Endothelial cell of umbilical vein (primary cell): ENCODE data around the gene VEGFC. TPM values are rescaled to one million over a fixed set of nuclear protein-coding genes. Genes with fewer than 3 reads are reported as not detected.

Experiments used
- BruUV-seq: library from RNA; stranded (reverse); fragments of 400-500 nt; replicated peaks from 2 replicates; lab custom pipeline; 2021; lab: Mats Ljungman, UMichigan
- CTCF ChIA-PET: fragments of 300-600, 350-600 bp; sonication (Branson Sonifier 250); formaldehyde crosslinking; loops from one replicate; lab custom pipeline; 2021; ENCODE audit warnings: antibody characterized with exemption, inconsistent platforms; lab: Charles Lee
- POLR2A ChIA-PET: fragments of 300-600, 350-600 bp; sonication (Branson Sonifier 250); formaldehyde crosslinking; loops from one replicate; lab custom pipeline; 2021; ENCODE audit warnings: antibody characterized with exemption, inconsistent platforms; lab: Charles Lee
- DNase-seq: peaks from one replicate; pipeline ENCODE4 v3.0.0-alpha.2; 2011; ENCODE audit warnings: low read depth, low spot score
- FAIRE-seq: peaks from 2 replicates; lab custom pipeline; 2011; peaks lifted over from hg19 to GRCh38; lab: Jason Lieb, UNC
- H2AFZ ChIP-seq: 2 replicates; pipeline ENCODE4 v1.6.0; 2012; ENCODE audit warnings: low read depth, low read length, control low read depth, inconsistent platforms
- H3K27ac ChIP-seq: 2 replicates; pipeline ENCODE4 v1.5.1; 2011; ENCODE audit warnings: low read depth, mild to moderate bottlenecking, control low read depth, low read length, moderate library complexity; ENCODE audit not compliant: insufficient read depth
- H3K27me3 ChIP-seq, 2 experiments: 2 replicates each; pipeline versions ENCODE4 v1.6.0 to v1.6.1; 2011; ENCODE audit warnings: low read length in 2 of 2, mixed read lengths in 1 of 2; ENCODE audit not compliant: control insufficient read depth in 2 of 2, insufficient read depth in 2 of 2
- H3K36me3 ChIP-seq, 2 experiments: 2 replicates in 1 of 2; 3 replicates in 1 of 2; pipeline ENCODE4 v1.5.1; 2011; ENCODE audit warnings: low read length in 2 of 2, mild to moderate bottlenecking in 1 of 2, moderate library complexity in 1 of 2; ENCODE audit not compliant: control insufficient read depth in 2 of 2, insufficient read depth in 2 of 2; ENCODE audit errors: extremely low read depth in 1 of 2
- H3K4me1 ChIP-seq: 3 replicates; pipeline ENCODE4 v1.5.1; 2011; ENCODE audit warnings: mild to moderate bottlenecking, low read length; ENCODE audit not compliant: control insufficient read depth, insufficient read depth; ENCODE audit errors: extremely low read depth
- H3K4me2 ChIP-seq: 2 replicates; pipeline ENCODE4 v1.6.1; 2011; ENCODE audit warnings: low read length, control low read depth, mixed read lengths; ENCODE audit not compliant: insufficient read depth
- H3K4me3 ChIP-seq, 3 experiments: fragments of 200-600 bp in 1 of 3; sonication (generic), shearing (Covaris generic) in 1 of 3; replicated peaks in 1 of 3; 2 replicates each; pipeline ENCODE4 v1.5.1; 2011 to 2016; ENCODE audit warnings: control low read depth in 3 of 3, low read length in 3 of 3, mild to moderate bottlenecking in 2 of 3, inconsistent platforms in 1 of 3, low read depth in 1 of 3, moderate library complexity in 1 of 3; ENCODE audit not compliant: insufficient read depth in 1 of 3
- H3K79me2 ChIP-seq: 2 replicates; pipeline ENCODE4 v1.6.0; 2012; ENCODE audit warnings: low read length, inconsistent platforms; ENCODE audit not compliant: control insufficient read depth, insufficient read depth
- H3K9ac ChIP-seq: replicated peaks from 2 replicates; pipeline ENCODE3; 2011; ENCODE audit warnings: low read length, control low read depth; ENCODE audit not compliant: insufficient read depth; ENCODE audit errors: extremely low read depth
- H3K9me1 ChIP-seq: replicated peaks from 3 replicates; pipeline ENCODE4 v1.6.0; 2011; ENCODE audit warnings: mild to moderate bottlenecking, low read length; ENCODE audit not compliant: control insufficient read depth, insufficient read depth; ENCODE audit errors: extremely low read depth
- H3K9me3 ChIP-seq: replicated peaks from 2 replicates; pipeline ENCODE4 v1.5.1; 2012; ENCODE audit warnings: low read length, inconsistent platforms; ENCODE audit not compliant: control insufficient read depth, insufficient read depth
- H4K20me1 ChIP-seq: replicated peaks from 2 replicates; pipeline ENCODE3; 2011; ENCODE audit warnings: mild to moderate bottlenecking, low read length; ENCODE audit not compliant: control insufficient read depth, insufficient read depth; ENCODE audit errors: extremely low read depth
- CTCF ChIP-seq, 2 donors: IDR thresholded peaks; 1 replicate in 1 of 2; 2 replicates in 1 of 2; pipeline ENCODE4 v1.5.1; 2011; ENCODE audit warnings: low read length in 2 of 2, mild to moderate bottlenecking in 2 of 2, moderate library complexity in 2 of 2, control low read depth in 1 of 2, inconsistent platforms in 1 of 2, low read depth in 1 of 2; ENCODE audit not compliant: insufficient read depth in 1 of 2; ENCODE audit errors: extremely low read depth in 1 of 2
- FOS ChIP-seq: IDR thresholded peaks from 2 replicates; pipeline ENCODE4 v1.6.1; 2011; ENCODE audit warnings: mild to moderate bottlenecking, low read length, moderate library complexity, borderline replicate concordance; ENCODE audit not compliant: insufficient read depth
- GATA2 ChIP-seq: IDR thresholded peaks from 2 replicates; pipeline ENCODE4 v1.7.0; 2011; ENCODE audit warnings: low read depth, mild to moderate bottlenecking, moderate library complexity, mixed read lengths, low read length; ENCODE audit not compliant: insufficient read length, insufficient read depth
- JUN ChIP-seq: IDR thresholded peaks from 2 replicates; pipeline ENCODE4 v1.6.1; 2011; ENCODE audit warnings: borderline replicate concordance, low read depth; ENCODE audit not compliant: insufficient read length, insufficient read depth
- POLR2AphosphoS5 ChIP-seq: IDR thresholded peaks from 2 replicates; pipeline ENCODE4 v1.6.1; 2012; ENCODE audit warnings: low read depth, mild to moderate bottlenecking, control low read depth, low read length, moderate library complexity; ENCODE audit not compliant: insufficient read depth
- dilution Hi-C: fragments of 300-500 bp; cut with MboI; formaldehyde crosslinking; loops from one replicate; pipeline ENCODE4 v1.15.0; 2019; ENCODE audit warnings: low sequenced_read_pairs; ENCODE audit not compliant: extremely low pct_ligation_motif_present
- intact Hi-C: fragments of 100-400 bp; cut with micrococcal nuclease; formaldehyde crosslinking; loops from one replicate; pipeline ENCODE4 v1.10.0; 2022
- polyA plus RNA-seq, 4 experiments: library from polyadenylated mRNA; depleted of rRNA in 3 of 4; stranded (reverse) in 3 of 4; unstranded in 1 of 4; fragments of >200 nt; gene quantifications; 2 replicates each; pipeline versions ENCODE4 v1.2.1 to v1.2.3, GENCODE V29; 2011 to 2012; ENCODE audit warnings: missing spikeins in 1 of 4
- total RNA-seq: library from RNA; stranded (reverse); gene quantifications from 2 replicates; pipeline ENCODE4 v1.2.3, GENCODE V29; 2021
- TF ChIP-seq, protein P1 (sequence below): IDR thresholded peaks from 2 replicates; pipeline ENCODE4 v1.6.1; 2011; ENCODE audit not compliant: insufficient read depth, insufficient read length

VEGFC gene
- total and polyA plus RNA-seq, 2 donors (not counting 3 experiments of a cell fraction or from before 2014, with no cell fraction given) = 20.4 to 34.9 TPM

DNA sequence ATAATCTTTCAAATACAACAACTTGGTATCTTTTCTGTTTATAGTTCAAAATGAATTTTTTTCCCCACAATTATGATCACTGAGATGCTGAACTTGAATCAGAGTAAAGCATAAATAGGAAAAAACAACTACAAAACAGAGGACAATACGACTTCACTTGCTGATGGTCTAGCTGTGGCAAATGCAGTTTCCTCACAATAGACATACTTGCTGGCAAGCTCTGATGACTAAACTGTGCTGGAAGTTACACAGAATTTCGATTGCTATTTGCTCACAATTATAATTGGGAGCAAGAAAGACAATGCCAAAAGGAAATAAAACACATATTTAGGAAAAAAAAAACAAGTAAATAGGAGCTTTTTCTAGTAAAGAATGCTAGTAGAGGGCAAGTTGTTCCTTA is 14.7 kb downstream of the VEGFC start:
- H3K27ac ChIP-seq = peak overlapping the region; percentile 80
- H3K9ac ChIP-seq = peak overlapping the region; percentile 32
- DNase-seq = peak; percentile 65
- TF ChIP-seq POLR2AphosphoS5 (peak; percentile 11), JUN (no peak)
- H3K9me3 ChIP-seq = no peaks in the 10 kb centered on the region
- FAIRE-seq = peak; percentile 68
- H3K4me2 ChIP-seq = peak overlapping the region; percentile 49
- peaks cover 51% of the 10 kb centered on the region for H3K4me1 ChIP-seq
- no peaks in the 10 kb centered on the region for H4K20me1 ChIP-seq
- H3K79me2 ChIP-seq = peaks cover 96% of the 10 kb centered on the region
- H2AFZ ChIP-seq = no peak overlapping the region
- dilution Hi-C loops = no loop called here
- ChIA-PET CTCF (interaction anchor here (1.3 to 2.4 kb wide), 4 partner anchors 8 to 269 kb away, joined by 3 to 20 read pairs (median 4); no protein-coding TSS in a partner anchor), POLR2A (interaction anchor here (0.6 kb wide), 1 partner anchor 182 kb away, joined by 3 read pairs; no protein-coding TSS in a partner anchor)
- H3K36me3 ChIP-seq = no peaks in the 10 kb centered on the region
- intact Hi-C loops = no loop called here
- no peaks in the 10 kb centered on the region for H3K27me3 ChIP-seq
- no peaks in the 10 kb centered on the region for H3K9me1 ChIP-seq
- H3K4me3 ChIP-seq = no peak overlapping the region
- BruUV-seq = no TSS peak

DNA sequence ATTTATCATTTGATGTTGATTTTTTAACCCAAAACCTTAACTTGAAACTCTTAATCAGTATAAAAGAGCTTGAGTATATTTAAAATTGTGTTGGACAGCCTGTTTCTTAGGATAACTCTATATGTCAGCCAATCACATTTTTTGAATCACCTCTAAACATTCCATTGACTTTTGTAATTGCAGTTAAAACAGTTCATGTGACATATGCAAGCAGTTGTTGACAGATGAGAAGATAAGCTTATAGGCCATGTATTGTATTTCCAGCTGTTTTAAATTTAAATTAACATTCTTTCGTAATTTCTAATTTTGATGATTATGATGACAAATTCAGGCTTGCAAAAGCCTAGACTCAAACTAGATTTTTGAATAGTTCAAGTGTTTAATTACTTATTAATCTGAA is 17.4 kb downstream of the VEGFC start:
- no peak for DNase-seq
- H3K27me3 ChIP-seq = no peaks in the 10 kb centered on the region
- intact Hi-C loops = no loop called here
- H3K4me2 ChIP-seq = peak overlapping the region; percentile 15
- H3K4me3 ChIP-seq = no peak overlapping the region
- dilution Hi-C loops = no loop called here
- H2AFZ ChIP-seq = no peak overlapping the region
- H3K9me1 ChIP-seq = no peaks in the 10 kb centered on the region
- no peak for FAIRE-seq
- POLR2A ChIA-PET = no interaction called here
- no peaks in the 10 kb centered on the region for H3K9me3 ChIP-seq
- no peak overlapping the region for H3K9ac ChIP-seq
- H4K20me1 ChIP-seq = peaks cover 1% of the 10 kb centered on the region
- peaks cover 34% of the 10 kb centered on the region for H3K4me1 ChIP-seq
- CTCF ChIA-PET = interaction anchor here (0.8 to 1.4 kb wide), 3 partner anchors 8 to 272 kb away, joined by 3 to 5 read pairs (median 3); no protein-coding TSS in a partner anchor
- BruUV-seq = no TSS peak
- TF ChIP-seq CTCF (IDR thresholded peaks at IDR 0.05; ENCODE audit: extremely low read depth in 1 of 2, insufficient read depth in 1 of 2, low read depth in 1 of 2, low read length in 2 of 2) (no peak), GATA2 (no peak), POLR2AphosphoS5 (no peak), FOS (no peak)
- TF ChIP-seq, protein P1, sequence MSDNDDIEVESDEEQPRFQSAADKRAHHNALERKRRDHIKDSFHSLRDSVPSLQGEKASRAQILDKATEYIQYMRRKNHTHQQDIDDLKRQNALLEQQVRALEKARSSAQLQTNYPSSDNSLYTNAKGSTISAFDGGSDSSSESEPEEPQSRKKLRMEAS = no peak
- H3K27ac ChIP-seq = no peak overlapping the region
- H3K79me2 ChIP-seq = peaks cover 99% of the 10 kb centered on the region
- no peaks in the 10 kb centered on the region for H3K36me3 ChIP-seq
